Stimulated activated naive CD8-positive, alpha-beta T cell treated with anti-CD3 and anti-CD28 coated beads, Interleukin-15, amount 100 ng/mL, for 72 hours (primary cell): ENCODE measurements around the gene PYROXD2.

ENCODE experiments used
- ATAC-seq: fragments of 150-1000 bp; cut with Tn5 transposase; 2 replicates; pipeline ENCODE4 v1.10.0; 2021; ENCODE audit warnings: mild to moderate bottlenecking, moderate library complexity
- DNase-seq, 2 donors: peaks; one replicate each; pipeline ENCODE4 v3.0.0; 2021 to 2022
- H3K27ac Mint-ChIP-seq, 2 donors: one replicate each; pipeline ENCODE4 v1.8.0; 2022; ENCODE audit warnings: mild to moderate bottlenecking in 2 of 2, mixed read lengths in 2 of 2, moderate library complexity in 2 of 2
- H3K27me3 Mint-ChIP-seq: one replicate; pipeline ENCODE4 v1.8.0; 2022; ENCODE audit warnings: mixed read lengths
- H3K4me1 Mint-ChIP-seq: one replicate; pipeline ENCODE4 v1.8.0; 2022; ENCODE audit warnings: mild to moderate bottlenecking, mixed read lengths
- H3K4me3 Mint-ChIP-seq, 2 donors: one replicate each; pipeline ENCODE4 v1.8.0; 2022; ENCODE audit warnings: mild to moderate bottlenecking in 2 of 2, mixed read lengths in 2 of 2, moderate library complexity in 1 of 2
- H3K9me3 Mint-ChIP-seq, 2 donors: one replicate each; pipeline ENCODE4 v1.8.0; 2022; ENCODE audit warnings: mixed read lengths in 2 of 2

PYROXD2 gene

DNA sequence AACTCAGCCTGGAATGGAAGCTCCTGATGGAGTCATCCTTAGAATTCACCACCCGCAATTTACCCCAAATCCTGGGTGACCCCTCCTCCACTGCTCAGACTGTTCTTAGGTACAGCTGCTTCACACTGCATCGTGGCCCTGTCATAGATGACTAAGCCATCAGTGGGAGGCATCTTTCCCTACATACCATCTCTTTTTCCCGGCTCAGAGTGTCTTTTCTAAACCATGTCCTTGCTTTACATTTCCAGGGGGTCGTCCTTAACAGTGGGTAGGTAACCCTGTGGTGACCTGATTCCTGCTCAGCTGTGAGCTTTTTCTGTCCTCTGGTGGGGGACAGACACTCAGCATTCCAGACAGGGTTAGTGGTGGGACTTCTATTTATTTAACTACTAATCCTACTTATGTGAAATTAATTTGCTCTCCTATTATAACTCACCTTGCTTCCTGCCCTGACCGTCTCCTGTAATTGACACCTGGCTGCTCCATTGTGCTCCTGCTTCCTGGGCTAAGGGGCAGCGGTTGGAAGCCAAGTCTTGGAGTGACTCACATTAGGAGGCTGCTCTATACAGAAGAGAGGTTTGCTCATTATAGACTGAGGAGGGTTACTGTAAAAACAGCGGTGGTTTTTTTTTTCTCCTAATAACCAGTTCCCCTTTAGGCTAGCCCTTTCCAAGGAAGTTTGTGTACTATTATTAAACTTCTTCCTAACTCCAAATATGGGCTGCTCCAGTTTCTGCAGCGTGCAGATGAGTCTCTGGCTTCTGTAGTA is 40.6 kb downstream of the PYROXD2 start:
- Mint-ChIP-seq H3K4me1 (no peaks in the 10 kb centered on the region), H3K27me3 (peaks cover 13% of the 10 kb centered on the region), H3K27ac (no peak overlapping the region), H3K9me3 (no peaks in the 10 kb centered on the region), H3K4me3 (no peak overlapping the region)
- no peak for ATAC-seq
- DNase-seq: no peak

DNA sequence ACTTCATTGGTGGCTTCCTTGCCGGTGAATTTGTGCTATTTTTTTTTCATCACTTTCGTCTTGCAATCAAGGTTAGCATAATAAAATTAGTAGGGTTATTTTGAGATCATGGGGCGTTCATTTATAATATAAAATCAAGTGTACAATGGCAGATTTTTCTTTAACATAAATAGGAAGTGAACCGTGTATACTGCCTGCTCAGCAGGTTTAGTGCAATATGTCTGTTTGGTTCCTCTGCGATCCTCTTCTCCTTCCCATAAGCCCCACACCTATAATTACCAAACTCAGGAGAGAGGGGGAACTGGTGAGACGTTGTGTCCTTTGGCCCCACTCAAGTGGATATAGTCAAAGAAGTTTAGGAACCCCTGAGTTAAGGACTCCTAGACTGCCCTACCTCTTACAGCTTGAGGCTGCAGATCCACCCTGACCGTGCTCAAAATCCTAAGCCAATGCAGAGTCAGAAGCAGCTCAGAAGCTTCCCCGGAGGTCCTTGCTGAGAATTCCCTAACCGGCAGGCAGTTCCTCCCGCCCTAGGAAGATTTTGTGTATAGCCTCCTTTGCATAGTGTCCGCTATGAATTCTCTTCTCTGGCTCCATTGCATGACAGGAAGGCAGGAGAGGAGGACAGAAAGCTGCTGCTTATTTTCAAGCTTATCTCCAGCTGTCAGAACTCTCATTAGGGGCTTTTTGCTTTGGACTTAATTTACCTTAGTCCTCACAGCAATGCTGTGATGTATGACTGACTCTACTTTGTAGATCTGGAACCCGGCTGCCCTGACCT is 41.5 kb downstream of the PYROXD2 start:
- Mint-ChIP-seq H3K27me3 (peaks cover 13% of the 10 kb centered on the region), H3K27ac (no peak overlapping the region), H3K4me1 (no peaks in the 10 kb centered on the region), H3K4me3 (no peak overlapping the region), H3K9me3 (no peaks in the 10 kb centered on the region)
- DNase-seq (no peak), ATAC-seq (no peak)

DNA sequence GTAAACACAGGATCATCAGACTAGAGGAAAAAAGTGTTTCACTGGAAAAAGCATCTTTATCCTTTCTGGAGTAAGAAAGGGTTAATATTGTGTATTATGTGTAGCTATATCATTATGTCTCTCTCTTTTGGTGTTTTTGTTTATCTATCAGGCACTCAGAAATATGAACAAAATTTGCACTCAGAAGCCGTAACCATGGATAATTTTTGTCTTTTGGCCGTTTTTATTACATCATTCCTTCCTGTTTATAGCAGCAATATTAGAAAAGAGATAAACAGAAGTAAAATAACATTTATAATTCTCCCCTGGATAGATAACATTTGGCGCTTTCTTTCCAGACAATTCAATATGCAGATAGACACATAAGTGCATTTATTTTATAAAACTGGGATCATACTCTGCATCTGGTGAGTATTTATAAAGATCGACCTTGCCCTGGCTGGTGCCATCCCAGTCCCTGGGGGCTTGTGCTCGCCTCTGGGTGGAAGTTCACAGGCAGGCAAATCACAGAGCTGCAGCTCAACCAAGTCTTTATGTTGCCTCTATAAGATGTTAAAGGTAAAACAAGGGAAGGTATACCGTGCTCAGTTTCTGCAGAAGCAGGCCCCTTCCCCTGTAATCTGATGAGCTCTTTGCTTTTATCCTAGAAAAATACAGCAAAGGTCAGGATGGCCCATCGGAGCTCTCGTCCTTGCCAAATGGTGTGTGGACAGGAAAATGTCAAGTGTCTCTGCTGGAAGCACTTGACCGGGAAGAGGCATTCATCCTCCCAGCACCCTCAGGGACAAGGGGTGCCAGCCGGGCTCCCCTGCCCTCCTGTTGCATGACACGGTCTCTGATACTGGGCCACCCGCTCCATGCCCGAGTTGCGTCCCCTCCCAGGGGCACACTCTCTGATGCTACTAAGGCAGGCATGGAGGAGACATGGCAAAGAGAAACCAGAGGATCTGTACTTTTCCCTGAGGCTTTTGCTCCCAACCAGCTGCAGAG is 43.9 kb downstream of the PYROXD2 start:
- no peak for DNase-seq
- Mint-ChIP-seq H3K27ac (peak overlapping the region in 1 of 2 donors; percentile 28), H3K27me3 (peaks cover 13% of the 10 kb centered on the region)

DNA sequence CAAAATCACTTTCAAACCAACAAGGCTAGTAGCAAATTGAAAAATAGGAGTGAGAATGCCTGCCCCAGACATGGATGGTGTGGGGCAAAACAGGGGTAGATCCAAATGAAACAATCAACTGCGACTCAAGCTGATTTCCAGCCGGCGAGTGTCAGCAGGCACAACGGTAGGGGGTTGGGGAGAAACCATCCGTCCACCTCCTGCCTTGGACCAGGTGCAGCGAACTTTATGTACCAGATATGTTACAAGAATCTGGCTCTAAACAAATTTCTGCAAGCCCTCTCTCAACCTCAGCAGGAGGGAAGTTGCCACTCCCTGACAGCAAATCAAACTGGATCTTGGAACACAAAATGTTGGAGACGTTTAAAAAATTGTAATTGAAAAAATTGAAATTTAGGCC is 45.2 kb downstream of the PYROXD2 start:
- H3K27ac Mint-ChIP-seq: no peak overlapping the region
- H3K9me3 Mint-ChIP-seq: no peaks in the 10 kb centered on the region
- H3K4me3 Mint-ChIP-seq: no peak overlapping the region
- H3K27me3 Mint-ChIP-seq: peaks cover 12% of the 10 kb centered on the region
- DNase-seq (no peak), ATAC-seq (no peak)
- H3K4me1 Mint-ChIP-seq: no peaks in the 10 kb centered on the region

More for the DNA sequence above, 43.9 kb downstream of the PYROXD2 start:
- Mint-ChIP-seq H3K4me3 (no peak overlapping the region), H3K9me3 (no peaks in the 10 kb centered on the region), H3K4me1 (no peaks in the 10 kb centered on the region)
- ATAC-seq: no peak

DNA sequence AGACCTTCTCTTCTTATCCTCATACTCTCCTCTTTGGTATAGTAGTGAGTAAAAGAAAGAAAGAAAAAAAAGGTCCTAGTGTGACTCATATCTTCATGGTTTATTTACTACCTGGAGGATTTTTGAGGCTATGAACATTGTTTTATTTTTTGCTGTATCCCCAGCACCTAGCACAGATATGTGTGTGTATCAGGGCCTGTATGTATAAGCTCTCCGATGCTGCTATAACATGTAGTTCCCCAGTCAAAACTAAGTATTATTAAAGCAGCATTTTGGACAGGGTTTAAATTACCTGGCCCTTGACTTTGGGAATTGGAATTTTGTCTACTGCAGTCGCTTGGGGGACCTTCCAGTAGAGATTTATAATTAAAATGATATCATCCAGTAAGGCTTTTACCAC is 46.3 kb downstream of the PYROXD2 start:
- no peak for DNase-seq
- Mint-ChIP-seq H3K27ac (no peak overlapping the region), H3K4me1 (no peaks in the 10 kb centered on the region), H3K27me3 (peaks cover under 1% of the 10 kb centered on the region), H3K4me3 (no peak overlapping the region), H3K9me3 (no peaks in the 10 kb centered on the region)
- ATAC-seq: no peak

DNA sequence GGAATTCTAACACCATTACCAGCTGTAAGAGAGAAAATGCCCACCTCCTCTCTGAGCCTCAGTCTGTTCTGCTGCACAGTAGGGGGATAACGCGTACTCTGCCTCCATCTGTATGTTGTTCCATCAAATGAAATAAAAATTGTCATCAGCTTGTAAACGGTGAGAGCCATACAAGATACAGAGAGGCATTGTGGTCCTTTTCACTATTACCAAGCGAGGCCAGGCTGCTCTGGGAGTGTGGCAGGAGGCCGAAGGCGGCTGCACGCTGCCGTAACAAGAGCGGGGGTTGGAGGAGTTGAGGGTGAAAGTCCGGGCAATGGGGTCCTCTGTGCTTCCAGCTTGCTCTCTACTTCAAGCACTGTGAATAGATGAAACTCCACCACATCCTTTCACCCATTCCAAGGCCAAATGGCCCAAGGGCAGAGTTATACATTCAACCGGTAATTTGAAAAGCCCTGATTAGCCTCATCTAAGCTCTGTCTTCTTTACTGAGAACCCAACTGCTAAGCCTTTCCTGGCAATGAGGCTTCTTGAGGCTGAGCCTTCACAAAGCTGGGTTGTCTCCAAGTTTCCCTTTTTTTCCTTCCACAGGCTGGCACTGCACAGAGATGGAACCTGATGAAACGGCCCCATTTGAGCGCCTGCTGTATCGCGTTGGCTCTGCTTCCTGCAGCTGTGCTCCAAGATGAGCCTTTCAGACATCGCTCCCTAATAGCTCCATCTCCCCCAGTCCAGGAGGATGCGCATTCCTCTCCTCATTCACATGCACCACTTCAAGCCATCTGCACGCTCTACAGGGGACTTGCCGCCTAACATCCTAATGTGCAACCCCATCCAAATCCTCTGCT is 47.2 kb downstream of the PYROXD2 start:
- H3K4me1 Mint-ChIP-seq: no peaks in the 10 kb centered on the region
- H3K27me3 Mint-ChIP-seq: no peaks in the 10 kb centered on the region
- ATAC-seq (no peak), DNase-seq (no peak)
- H3K9me3 Mint-ChIP-seq: no peaks in the 10 kb centered on the region
- no peak overlapping the region for H3K4me3 Mint-ChIP-seq
- no peak overlapping the region for H3K27ac Mint-ChIP-seq

DNA sequence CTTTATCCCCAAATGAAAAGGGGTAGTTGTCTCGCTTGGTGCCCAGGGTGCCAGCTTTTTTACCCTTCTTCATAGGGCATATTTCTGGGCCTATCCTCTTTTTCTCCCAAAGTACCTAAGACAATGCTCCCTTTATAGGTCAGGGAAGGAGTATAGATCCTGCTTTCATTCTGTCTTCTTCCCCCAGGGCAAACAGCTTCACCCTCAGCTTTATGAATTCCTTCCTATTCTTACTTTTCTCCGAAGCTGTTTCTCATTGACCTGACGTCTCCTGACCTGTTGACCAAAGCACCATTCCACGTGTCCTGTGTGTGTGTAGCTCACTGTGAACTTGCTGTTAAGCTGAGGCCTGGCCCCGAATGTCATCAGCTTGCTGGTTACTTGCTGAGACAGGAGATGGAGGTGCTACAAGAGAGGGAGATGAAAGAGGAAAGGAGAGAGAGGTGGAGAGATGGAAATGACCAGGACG is 48.9 kb downstream of the PYROXD2 start:
- Mint-ChIP-seq H3K4me3 (no peak overlapping the region), H3K27ac (no peak overlapping the region), H3K27me3 (no peaks in the 10 kb centered on the region), H3K9me3 (no peaks in the 10 kb centered on the region), H3K4me1 (peaks cover 6% of the 10 kb centered on the region)
- DNase-seq (no peak), ATAC-seq (no peak)

DNA sequence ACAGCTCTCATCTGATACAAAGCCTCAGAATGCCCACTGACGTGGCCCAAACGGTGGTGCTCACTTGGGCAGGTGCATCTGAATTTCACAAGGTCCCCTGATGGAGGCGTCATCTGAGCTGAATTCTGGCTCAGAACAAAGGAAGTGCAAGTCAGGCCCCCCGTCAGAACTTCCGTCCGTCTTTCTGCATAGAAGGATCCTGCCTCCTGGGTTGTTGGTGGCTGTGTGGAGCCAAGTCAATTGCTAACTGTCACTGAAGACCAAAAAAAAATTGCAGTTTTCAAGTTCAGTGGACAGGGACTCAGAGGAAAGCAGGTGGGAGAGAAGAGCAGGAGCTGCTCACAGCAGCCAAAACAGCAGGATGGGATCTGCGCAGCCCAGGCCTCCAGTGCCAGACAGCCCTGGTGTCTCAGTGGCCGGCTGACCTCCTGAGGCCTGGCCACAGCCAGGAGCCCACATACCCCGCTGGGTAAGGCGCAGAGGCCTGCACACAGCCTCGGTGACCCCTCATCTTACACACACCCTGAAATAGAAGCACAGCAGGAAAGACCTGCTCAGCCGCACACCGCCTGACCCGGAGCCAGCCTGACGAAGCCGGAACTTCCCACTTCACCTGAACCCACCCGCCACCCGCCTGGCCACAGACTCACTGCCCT is 49.4 kb downstream of the PYROXD2 start:
- Mint-ChIP-seq H3K9me3 (no peaks in the 10 kb centered on the region), H3K4me1 (peaks cover 7% of the 10 kb centered on the region), H3K27me3 (no peaks in the 10 kb centered on the region), H3K27ac (no peak overlapping the region), H3K4me3 (no peak overlapping the region)
- DNase-seq (no peak), ATAC-seq (no peak)

DNA sequence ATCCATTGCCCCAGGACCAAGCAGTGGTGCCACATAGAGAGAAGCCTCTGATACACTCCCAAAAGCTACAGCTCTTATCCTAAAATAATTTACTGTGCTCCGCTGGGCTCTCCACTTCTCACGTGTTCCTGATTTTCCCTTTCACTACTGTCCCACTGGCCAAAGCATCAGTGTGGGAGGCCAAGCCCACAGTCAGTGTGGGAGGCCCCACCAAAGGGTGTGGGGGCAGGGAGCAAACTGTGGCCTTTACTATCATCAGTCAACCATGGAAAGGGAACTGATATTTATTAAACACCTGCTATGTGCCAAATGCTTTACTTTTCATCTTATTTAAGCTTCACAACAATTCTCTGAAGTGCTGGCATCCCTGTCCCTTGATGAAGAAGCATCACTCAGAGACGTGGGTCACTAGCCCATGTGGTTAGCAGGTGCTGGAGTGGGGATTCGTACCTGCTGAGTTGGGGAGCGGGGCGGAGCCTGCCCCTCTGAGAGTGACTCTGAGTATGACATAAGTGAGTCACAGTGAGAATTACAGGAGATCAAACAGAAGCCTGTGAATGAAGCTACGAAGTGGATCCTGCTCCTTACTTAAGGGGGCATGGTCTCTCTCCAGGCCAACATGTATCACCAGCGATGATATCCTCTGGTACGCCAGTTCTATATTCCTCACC is 50.4 kb downstream of the PYROXD2 start:
- no peak for ATAC-seq
- peaks cover 7% of the 10 kb centered on the region for H3K4me1 Mint-ChIP-seq
- H3K27me3 Mint-ChIP-seq: no peaks in the 10 kb centered on the region
- H3K4me3 Mint-ChIP-seq: no peak overlapping the region
- no peaks in the 10 kb centered on the region for H3K9me3 Mint-ChIP-seq
- DNase-seq: no peak
- H3K27ac Mint-ChIP-seq: peak overlapping the region in 1 of 2 donors; percentile 38

DNA sequence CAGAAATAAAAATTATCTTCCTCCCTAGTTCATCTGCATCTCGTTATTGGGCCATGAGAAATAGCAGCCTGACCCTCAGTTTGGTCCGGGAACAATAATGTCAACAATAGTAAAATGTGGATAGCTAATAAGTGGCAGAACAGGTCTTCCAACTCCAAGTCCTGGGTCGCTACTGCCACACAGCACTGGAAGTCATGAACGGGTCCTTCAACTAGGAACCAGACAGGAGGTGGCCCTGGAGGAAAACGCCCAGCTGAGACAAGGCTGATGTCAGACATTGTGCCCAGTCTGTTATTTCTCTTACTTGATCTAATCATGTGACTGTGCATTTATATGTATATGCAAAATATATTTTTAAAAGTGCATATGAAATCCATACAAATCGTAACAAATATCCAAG is 51.8 kb downstream of the PYROXD2 start:
- Mint-ChIP-seq H3K4me1 (peaks cover 7% of the 10 kb centered on the region), H3K27ac (no peak overlapping the region), H3K27me3 (no peaks in the 10 kb centered on the region), H3K4me3 (no peak overlapping the region), H3K9me3 (no peaks in the 10 kb centered on the region)
- DNase-seq (no peak), ATAC-seq (no peak)

DNA sequence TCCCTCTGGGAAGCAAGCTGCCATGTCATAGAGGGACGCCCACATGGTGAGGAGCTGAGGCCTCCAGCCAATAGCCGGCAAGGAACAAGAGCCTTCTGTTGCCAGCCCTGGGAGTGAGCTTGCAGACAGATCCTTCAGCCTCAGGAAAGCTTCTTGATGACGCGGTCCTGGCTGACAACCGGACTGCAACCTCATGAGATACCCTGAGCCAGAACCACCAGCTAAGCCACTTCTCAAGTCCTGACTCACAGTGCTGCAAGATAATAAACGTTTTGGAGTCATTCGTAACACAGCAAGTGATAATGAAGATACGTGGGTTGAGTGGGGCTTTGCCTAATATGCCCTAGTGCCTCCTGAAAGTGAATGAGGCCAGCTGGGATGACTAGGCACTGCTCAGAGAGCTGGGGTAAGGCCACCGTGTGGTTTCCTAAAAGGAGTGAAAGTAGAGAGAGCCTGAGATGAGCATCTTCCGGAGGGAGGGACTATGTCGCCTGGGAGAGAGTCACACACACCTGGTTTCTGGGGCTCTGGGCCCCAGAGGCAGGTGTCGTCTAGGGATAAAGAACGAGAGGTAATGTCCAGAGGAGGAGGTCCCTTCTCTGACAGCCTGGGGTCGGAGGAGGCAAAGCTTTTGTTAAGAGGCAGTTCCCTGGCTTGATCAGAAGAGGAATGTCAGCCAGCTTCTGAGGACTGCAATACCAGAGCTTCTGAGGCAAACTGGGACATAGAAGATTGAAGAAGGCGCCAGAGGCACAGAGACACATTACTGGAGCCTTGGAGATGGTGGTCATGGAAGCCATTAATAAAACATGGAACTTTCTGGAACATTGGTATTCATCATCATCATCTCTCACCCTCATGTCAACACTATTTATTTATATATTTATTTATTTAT is 53.6 kb downstream of the PYROXD2 start:
- H3K9me3 Mint-ChIP-seq: no peaks in the 10 kb centered on the region
- peak; percentile 35 to 75 for DNase-seq
- peak; percentile 99 for ATAC-seq
- H3K4me3 Mint-ChIP-seq: no peak overlapping the region
- no peak overlapping the region for H3K27ac Mint-ChIP-seq
- peaks cover 7% of the 10 kb centered on the region for H3K4me1 Mint-ChIP-seq
- H3K27me3 Mint-ChIP-seq: no peaks in the 10 kb centered on the region

DNA sequence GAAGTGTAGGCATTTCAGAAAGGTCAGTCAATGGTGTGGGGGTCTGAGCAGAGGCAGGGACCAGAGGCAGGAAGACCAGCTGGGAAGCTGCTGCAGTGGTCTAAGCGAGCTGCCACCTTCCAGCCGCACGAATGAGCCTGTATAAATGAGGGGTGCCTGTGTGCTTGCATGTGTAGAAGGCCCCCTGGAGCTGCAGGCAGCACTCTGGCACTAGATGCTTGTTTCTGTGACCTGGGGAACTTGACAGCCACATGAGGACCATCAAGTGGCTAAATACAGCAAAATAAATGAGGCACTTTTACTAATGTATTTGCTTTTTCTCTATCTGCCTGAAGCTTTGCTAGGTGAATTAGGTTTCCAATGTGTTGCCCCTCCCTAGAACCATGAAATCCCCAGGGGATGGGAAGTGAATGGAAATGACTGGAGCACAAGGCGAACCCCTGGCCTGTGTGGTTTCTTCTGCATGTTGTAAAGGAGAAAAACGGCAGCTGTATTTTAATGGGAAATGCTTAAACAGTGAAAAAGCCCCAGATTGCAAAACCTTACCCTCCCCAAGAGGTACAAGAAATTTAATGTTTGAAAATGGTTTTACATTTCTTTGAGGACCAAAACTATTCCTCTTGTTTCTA is 57.7 kb downstream of the PYROXD2 start:
- Mint-ChIP-seq H3K27me3 (peaks cover 33% of the 10 kb centered on the region), H3K4me3 (no peak overlapping the region), H3K27ac (no peak overlapping the region), H3K9me3 (no peaks in the 10 kb centered on the region), H3K4me1 (peaks cover 12% of the 10 kb centered on the region)
- no peak for DNase-seq
- ATAC-seq: no peak

DNA sequence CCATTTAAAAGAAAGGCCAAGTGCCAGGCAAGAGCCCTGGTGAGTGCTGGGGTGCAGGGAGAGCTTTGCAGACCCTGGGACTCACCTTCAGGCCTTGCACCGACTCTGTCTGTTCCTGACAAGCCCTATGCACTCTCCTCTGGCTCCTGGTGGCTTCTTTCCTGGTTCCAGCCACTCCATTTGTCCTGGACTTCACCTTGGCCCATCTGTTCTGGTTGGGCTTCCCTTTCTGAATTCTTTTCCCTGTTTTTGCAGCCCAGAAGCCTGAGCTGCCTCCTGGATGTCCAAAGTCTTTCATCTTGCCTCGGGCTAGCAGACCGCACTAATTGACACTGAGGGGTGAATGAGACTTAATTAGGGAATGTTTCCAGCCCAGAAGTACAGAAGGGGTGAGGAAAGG is 60.5 kb downstream of the PYROXD2 start:
- Mint-ChIP-seq H3K9me3 (no peaks in the 10 kb centered on the region), H3K27me3 (peaks cover 57% of the 10 kb centered on the region), H3K4me3 (no peak overlapping the region), H3K4me1 (peaks cover 8% of the 10 kb centered on the region), H3K27ac (peak overlapping the region in 1 of 2 donors; percentile 56)
- no peak for DNase-seq
- ATAC-seq: no peak
